Right renal cortex interstitium (tissue), 3 donors: Measurements from ENCODE around the gene MUC21. TPM values are rescaled to one million over a fixed set of nuclear protein-coding genes. Genes with fewer than 3 reads are reported as not detected.
A peak's percentile ranks its signal among the peaks of the same experiment; 100 is the strongest.

Experiments used
- DNase-seq, 3 donors: peaks; one replicate each; pipeline ENCODE4 v3.0.0-alpha.2; 2013; ENCODE audit warnings: low read depth in 3 of 3, low spot score in 2 of 3
- polyA plus RNA-seq, 3 donors: library from polyadenylated mRNA; unstranded; fragments of 120-200 nt; gene quantifications; one replicate each; pipeline ENCODE4 v1.2.1, GENCODE V29; 2013; ENCODE audit not compliant: insufficient read length in 3 of 3

Gene MUC21
- polyA plus RNA-seq = not detected

DNA sequence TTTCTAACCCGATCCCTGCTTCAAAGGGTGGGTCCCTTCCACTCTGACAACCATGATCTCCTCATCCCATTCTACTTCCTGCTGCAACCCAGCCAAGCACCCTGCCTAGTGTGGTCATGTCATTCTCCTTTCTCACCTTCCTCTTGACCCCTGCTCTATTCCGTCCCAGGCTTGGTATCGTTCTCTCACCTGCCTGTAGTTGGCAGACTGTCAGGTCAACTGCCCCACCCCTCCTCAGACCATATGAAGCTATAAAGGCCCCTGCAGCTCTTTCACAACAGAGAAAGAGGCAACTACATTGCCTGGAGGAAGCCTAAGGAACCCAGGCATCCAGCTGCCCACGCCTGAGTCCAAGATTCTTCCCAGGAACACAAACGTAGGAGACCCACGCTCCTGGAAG is at the start of gene MUC21:
Gene MUC21 (plus strand): TSS at position 280 of the 400 bp plus-strand sequence. CDS start 241 bp downstream, outside the sequence.
- DNase-seq = no peak

GRCh38 chr6:30935018-30935417 is 48.5 kb upstream of the MUC21 start:
- DNase-seq = no peak

DNA sequence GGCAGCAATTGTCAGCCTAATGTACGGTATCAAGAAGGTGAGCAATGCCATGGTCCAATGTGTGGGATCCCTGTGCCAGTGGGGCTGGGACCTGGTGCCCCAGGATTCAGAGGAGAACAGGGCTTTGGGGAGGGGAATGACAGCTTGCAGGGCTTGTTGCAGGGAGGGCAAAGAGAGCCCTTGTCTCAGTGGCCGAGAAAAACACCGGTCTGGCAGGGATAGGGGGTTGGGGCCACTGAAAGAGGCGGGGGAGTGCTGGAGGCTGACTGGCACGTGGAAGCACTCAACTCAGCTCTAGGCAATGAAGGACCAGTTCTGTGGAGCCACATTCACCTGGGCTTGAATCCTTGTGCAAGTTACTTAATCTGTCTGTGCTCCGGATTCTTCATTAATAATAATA is 46.3 kb upstream of the MUC21 start:
- DNase-seq = no peak

DNA sequence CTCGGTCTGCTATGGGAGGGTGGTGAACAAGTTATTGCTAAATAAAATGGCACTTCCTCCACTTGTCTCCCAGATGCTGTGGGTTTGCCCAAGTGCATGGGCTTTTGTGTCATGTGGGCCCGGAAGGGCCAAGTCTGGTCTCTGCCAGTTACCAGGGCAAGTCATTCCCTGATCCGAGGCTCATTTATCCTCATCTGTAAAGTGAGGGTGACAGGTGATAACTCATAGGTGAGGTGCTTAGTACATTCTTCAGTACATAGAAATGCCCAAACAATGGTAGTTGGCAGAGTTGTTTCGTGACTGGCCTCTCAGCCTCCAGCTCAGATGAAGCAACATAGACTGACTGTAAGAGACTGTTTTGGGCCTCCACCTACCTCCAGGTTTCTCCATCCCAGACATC is 44.8 kb upstream of the MUC21 start:
- DNase-seq = no peak

DNA sequence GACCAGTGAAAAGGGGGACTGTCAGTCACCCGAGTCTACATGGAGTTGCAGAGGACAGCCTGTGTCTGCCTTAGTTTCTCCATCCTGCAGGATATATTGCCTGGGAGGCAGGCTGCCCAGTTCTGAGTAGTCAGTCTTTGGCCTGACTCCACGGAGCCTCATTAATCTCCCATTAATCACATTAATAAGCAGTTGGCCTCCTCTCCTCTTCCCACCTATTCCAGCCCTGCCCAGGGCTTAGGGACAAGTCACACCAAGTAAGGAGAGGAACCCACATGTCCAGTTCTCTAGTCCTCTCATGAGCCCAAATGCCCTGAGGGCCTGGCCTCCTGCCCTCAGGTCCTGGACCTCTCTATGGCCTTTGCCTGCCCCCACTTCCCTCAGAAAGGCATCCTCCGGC is 44.0 kb upstream of the MUC21 start:
- no peak for DNase-seq

GRCh38 chr6:30940361-30940986 is 43.0 kb upstream of the MUC21 start, which contains the start of gene MUCL3:
Gene MUCL3 (plus strand): TSS chr6:30940973. CDS start chr6:30941000, 27 bp downstream.
- no peak for DNase-seq

- DNase-seq = peak in 2 of 3 donors; percentile 64 to 70
These were observed 41.0 kb upstream of the MUC21 start for GRCh38 chr6:30942338-30943060.

DNA sequence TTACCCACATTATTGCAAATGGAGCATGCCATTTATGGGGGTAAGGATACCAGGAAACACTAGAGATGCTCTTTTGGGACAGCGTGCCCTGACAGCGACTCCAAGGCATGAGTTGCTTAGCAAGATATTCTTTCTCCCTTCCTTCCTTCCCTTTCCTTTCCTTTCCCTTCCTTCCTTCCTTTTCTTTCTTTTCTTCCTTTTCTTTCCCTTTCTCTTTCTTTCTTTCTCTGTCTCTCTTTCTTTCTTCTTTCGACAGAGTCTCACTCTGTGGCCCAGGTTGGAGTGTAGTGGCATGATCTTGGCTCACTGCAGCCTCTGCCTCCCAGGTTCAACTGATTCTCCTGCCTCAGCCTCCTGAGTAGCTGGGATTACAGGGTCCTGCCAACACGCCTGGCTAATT is 39.5 kb upstream of the MUC21 start:
- no peak for DNase-seq

GRCh38 chr6:30945281-30945680 is 38.2 kb upstream of the MUC21 start:
- DNase-seq = no peak

GRCh38 chr6:30947231-30947630 is 36.3 kb upstream of the MUC21 start:
- DNase-seq = no peak

- DNase-seq = no peak
These were observed 34.7 kb upstream of the MUC21 start for GRCh38 chr6:30948811-30949210.

DNA sequence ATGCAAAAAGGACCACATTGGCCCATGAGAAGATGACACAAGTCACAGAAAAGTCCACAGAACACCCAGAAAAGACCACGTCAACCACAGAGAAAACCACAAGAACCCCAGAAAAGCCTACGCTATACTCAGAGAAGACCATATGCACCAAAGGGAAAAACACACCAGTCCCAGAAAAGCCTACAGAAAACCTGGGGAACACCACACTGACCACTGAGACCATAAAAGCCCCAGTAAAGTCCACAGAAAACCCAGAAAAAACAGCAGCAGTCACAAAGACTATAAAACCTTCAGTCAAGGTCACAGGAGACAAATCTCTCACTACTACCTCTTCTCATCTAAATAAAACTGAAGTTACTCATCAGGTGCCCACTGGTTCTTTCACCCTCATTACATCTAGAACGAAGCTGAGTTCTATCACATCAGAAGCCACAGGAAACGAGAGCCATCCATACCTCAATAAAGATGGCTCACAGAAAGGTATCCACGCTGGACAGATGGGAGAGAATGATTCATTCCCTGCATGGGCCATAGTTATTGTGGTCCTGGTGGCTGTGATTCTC is 31.5 kb upstream of the MUC21 start:
- no peak for DNase-seq

- no peak for DNase-seq
These were observed 28.7 kb upstream of the MUC21 start for GRCh38 chr6:30954631-30955366.

DNA sequence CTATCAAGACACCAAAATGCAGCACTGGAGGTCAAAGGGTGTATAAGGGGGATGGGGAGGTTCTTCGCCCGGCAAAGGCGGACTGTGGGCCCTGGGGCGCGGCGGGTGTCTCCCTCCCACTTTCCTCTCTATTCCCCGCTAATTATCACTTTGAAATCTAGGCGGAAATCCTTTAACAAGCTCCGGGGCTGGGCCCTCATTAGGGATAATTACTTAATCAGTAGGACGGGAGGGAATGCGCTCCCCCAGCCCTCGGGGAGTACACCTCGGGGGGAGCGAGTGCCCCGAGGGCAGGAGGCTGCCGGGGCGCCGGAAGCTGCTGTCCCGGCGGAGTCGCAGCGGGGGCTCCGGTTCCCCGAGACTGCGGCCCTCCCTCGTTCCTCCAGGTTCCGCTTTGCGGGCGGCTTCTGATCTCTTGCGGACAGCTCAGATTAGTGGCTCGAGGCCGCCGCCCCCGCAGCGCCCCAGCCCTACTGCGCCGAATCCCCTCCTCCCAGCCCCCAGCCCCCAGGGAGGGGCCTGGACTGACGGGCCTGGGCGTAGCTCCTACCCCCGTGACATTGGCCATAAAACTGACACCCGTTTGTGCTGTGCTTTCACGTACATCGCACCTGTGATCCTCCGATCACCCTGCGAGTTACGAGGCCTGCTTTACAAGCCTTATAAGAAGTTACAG is 28.0 kb upstream of the MUC21 start:
- DNase-seq = peak in 2 of 3 donors; percentile 41 to 45

DNA sequence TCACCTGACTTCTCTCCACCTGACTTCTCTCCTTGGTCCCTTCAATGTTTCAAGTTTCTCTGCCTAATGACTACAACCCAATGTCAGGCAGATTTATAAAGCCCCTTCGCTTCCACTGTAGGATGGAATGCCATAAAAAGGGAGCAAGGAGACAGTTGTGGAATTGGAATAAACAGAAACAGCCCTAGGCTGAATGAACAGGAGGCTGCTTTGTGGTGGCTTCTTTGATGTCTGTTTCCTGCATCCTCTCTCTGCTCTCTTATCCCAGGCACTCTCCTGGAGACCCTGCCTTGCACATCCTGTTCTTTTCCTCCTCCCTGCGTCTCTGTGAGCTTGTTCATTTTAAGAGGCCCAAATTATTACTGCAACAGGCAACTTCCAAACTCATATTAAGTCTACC is 25.8 kb upstream of the MUC21 start:
- no peak for DNase-seq

DNA sequence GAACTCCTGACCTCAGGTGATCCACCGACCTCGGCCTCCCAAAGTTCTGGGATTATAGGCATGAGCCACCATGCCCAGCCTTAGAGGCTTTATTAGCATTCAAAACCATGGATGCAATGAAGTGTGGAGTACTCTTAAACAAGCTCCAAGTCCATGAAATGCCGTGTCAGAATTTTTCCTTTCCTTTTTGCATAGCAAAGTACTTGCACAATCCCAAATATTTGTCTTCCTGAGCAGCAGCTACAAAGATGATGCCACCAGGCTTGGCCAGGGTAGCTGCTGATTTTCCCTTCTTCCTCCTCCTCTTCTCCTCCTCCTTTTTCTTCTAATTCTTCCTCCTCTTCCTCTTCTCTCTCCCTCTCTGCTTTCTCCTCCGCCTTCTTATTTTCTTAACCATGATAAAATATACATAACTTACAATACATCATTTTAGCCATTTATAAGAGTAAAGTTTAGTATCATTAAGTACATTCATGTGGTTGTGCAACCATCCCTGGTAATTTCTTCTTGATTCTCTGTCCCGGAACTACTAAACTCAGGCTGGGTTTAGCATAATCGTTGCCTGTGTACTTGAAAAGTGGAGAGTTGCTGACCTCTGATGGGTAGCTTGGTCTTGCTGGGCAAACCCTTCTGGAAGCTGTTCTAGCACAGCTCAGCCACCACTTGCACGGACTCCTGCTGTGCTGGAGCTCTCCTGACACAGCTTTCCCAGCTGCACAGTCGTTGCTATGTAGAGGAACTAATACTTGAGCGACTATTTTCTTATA is 22.4 kb upstream of the MUC21 start:
- no peak for DNase-seq

- no peak for DNase-seq
These were observed 20.8 kb upstream of the MUC21 start for GRCh38 chr6:30962716-30963115.

DNA sequence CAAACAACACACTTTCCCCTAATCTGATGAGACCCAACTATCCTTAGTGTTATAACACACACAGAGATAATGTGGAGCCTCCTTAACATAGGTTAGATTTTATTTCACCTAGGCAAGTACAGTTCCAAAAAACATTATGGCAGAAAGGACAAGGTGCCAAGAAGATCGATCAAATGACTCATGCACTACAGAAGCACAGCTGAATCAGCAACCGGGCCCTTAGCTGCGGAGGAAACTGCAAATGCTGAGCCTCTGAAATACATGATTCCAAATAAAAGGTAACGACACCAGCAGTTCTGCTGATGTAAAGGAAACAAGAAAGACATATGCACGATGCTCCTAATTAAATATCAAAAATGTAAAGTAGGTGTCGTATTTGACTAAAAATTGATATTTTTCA is 19.9 kb upstream of the MUC21 start:
- DNase-seq = no peak

GRCh38 chr6:30964075-30964474 is 19.4 kb upstream of the MUC21 start:
- DNase-seq = no peak

- no peak for DNase-seq
These were observed 18.3 kb upstream of the MUC21 start for GRCh38 chr6:30965140-30965601.
